ENCODE measurements around the gene ERCC6L2.

ERCC6L2 gene

GRCh38 chr9:95910023-95910707 lies 34.7 kb downstream of the ERCC6L2 start:
- no peak for DNase-seq (ENCODE audit: low read depth)
- no peak overlapping the region for H3K4me3 ChIP-seq (ENCODE audit: low read depth, low read length)
- no peak for TF ChIP-seq CTCF (IDR thresholded peaks at IDR 0.05; ENCODE audit: low read depth, low read length, missing control alignments)
- in situ Hi-C loops (cut with HindIII; ENCODE audit: low sequenced_read_pairs) = no loop called here

GRCh38 chr9:95910770-95911340 lies 35.4 kb downstream of the ERCC6L2 start:
- in situ Hi-C loops (cut with HindIII; ENCODE audit: low sequenced_read_pairs) = no loop called here
- TF ChIP-seq CTCF (IDR thresholded peaks at IDR 0.05; ENCODE audit: low read depth, low read length, missing control alignments) = no peak
- no peak overlapping the region for H3K4me3 ChIP-seq (ENCODE audit: low read depth, low read length)
- DNase-seq (ENCODE audit: low read depth) = no peak

- DNase-seq (ENCODE audit: low read depth) = no peak
- no peak for TF ChIP-seq CTCF (IDR thresholded peaks at IDR 0.05; ENCODE audit: low read depth, low read length, missing control alignments)
- in situ Hi-C loops (cut with HindIII; ENCODE audit: low sequenced_read_pairs) = no loop called here
- H3K4me3 ChIP-seq (ENCODE audit: low read depth, low read length) = no peak overlapping the region
These were observed 37.3 kb downstream of the ERCC6L2 start for GRCh38 chr9:95912773-95913172.

GRCh38 chr9:95920017-95920416 lies 44.5 kb downstream of the ERCC6L2 start:
- DNase-seq (ENCODE audit: low read depth) = no peak
- in situ Hi-C loops (cut with HindIII; ENCODE audit: low sequenced_read_pairs) = no loop called here
- no peak overlapping the region for H3K4me3 ChIP-seq (ENCODE audit: low read depth, low read length)
- TF ChIP-seq CTCF (IDR thresholded peaks at IDR 0.05; ENCODE audit: low read depth, low read length, missing control alignments) = no peak

GRCh38 chr9:95923794-95924193 lies 48.3 kb downstream of the ERCC6L2 start:
- TF ChIP-seq CTCF (IDR thresholded peaks at IDR 0.05; ENCODE audit: low read depth, low read length, missing control alignments) = no peak
- in situ Hi-C loops (cut with HindIII; ENCODE audit: low sequenced_read_pairs) = no loop called here
- DNase-seq (ENCODE audit: low read depth) = no peak
- H3K4me3 ChIP-seq (ENCODE audit: low read depth, low read length) = no peak overlapping the region

GRCh38 chr9:95924987-95925386 lies 49.5 kb downstream of the ERCC6L2 start:
- no peak for TF ChIP-seq CTCF (IDR thresholded peaks at IDR 0.05; ENCODE audit: low read depth, low read length, missing control alignments)
- DNase-seq (ENCODE audit: low read depth) = no peak
- in situ Hi-C loops (cut with HindIII; ENCODE audit: low sequenced_read_pairs) = no loop called here
- H3K4me3 ChIP-seq (ENCODE audit: low read depth, low read length) = no peak overlapping the region

Measured in astrocyte of the cerebellum (primary cell).